Measurements from ENCODE around the gene C11orf71.

Gene C11orf71

DNA sequence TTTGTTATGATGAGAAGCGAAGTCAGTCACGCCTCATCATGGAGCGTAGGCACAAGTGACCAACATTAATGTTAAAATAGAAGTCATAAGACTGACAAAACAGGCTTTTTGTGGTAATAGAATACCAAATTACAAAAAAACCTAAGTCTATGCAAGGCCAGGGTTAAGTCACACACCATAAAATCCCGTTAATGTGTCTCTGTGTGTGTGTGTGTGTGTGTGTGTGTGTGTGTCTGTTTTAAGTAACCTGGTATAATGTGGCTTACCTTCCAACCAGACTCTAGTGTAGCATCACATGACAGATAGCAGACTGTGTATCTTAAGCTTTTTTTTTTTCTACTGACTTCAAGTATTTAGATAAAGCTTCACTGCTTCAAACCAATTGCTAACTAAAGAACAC is 38.0 kb downstream of the C11orf71 start:
- H3K4me3 ChIP-seq (ENCODE audit: control insufficient read depth, low read depth, low read length), result no peak overlapping the region
- no peak for DNase-seq (ENCODE audit: low read depth)
- TF ChIP-seq, protein P1, sequence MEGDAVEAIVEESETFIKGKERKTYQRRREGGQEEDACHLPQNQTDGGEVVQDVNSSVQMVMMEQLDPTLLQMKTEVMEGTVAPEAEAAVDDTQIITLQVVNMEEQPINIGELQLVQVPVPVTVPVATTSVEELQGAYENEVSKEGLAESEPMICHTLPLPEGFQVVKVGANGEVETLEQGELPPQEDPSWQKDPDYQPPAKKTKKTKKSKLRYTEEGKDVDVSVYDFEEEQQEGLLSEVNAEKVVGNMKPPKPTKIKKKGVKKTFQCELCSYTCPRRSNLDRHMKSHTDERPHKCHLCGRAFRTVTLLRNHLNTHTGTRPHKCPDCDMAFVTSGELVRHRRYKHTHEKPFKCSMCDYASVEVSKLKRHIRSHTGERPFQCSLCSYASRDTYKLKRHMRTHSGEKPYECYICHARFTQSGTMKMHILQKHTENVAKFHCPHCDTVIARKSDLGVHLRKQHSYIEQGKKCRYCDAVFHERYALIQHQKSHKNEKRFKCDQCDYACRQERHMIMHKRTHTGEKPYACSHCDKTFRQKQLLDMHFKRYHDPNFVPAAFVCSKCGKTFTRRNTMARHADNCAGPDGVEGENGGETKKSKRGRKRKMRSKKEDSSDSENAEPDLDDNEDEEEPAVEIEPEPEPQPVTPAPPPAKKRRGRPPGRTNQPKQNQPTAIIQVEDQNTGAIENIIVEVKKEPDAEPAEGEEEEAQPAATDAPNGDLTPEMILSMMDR (conservative IDR thresholded peaks at IDR 0.05; ENCODE audit: control insufficient read depth, insufficient read depth, low read depth, low read length), result no peak

DNA sequence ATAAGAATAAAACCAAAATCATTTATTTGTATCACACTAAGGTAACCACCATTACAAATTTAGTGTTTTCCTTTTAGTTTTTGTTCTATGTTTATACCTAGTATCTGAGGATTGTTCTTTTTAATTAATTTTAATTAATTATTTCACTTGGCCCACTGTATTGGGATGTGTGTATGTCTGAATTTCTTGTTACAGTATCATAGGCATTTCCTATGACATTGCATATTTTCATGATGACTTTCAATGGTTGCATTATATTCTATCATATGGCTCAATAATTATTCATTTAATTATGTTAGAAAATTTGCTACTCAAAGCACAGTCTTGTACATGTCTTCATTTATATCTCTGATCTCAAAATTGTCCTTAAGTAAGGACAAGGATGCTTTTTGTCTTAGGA is 41.0 kb downstream of the C11orf71 start:
- TF ChIP-seq, protein P1 (conservative IDR thresholded peaks at IDR 0.05; ENCODE audit: control insufficient read depth, insufficient read depth, low read depth, low read length), result no peak
- no peak for DNase-seq (ENCODE audit: low read depth)
- H3K4me3 ChIP-seq (ENCODE audit: control insufficient read depth, low read depth, low read length), result no peak overlapping the region

DNA sequence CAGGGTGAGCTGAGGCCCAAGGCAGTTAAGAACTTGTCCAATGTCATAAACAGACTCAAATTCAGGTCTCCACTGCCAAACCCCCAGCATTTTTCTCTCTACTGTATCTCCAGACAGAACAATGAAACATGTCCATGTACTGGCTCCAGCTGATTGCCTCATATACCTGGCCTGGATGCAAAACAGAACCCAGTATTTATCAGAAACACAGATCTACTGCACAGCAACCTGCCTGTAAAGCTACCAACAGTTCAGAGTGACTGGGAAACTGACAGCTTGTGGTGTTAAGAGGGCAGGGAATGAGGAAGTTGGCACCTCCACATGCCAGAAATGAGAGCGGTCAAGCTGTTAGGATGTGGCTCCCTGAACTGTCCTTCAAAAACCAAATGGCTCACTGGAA is 41.6 kb downstream of the C11orf71 start:
- TF ChIP-seq, protein P1 (conservative IDR thresholded peaks at IDR 0.05; ENCODE audit: control insufficient read depth, insufficient read depth, low read depth, low read length), result no peak
- DNase-seq (ENCODE audit: low read depth), result no peak
- no peak overlapping the region for H3K4me3 ChIP-seq (ENCODE audit: control insufficient read depth, low read depth, low read length)

DNA sequence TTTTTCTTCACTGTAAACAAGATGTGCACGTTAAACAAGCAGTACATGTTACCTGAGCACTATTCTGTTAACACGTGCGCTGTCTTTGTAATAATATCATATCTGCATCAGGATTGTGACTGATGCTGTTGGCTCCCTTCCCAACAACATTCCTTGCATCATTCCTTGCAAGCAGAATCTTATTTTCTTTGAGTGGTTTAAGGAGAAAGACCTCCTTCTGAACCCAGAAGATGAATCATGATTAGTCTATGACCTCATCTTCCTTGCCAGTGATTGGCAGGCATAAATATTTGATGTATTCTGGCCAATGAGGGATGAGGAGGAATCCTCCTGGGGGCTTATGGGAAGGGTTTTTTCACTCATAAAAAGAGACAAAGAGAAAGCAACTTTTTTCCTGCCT is 46.2 kb downstream of the C11orf71 start:
- DNase-seq (ENCODE audit: low read depth), result peak; percentile 94
- no peak overlapping the region for H3K4me3 ChIP-seq (ENCODE audit: control insufficient read depth, low read depth, low read length)
- TF ChIP-seq, protein P1 (conservative IDR thresholded peaks at IDR 0.05; ENCODE audit: control insufficient read depth, insufficient read depth, low read depth, low read length), result no peak

DNA sequence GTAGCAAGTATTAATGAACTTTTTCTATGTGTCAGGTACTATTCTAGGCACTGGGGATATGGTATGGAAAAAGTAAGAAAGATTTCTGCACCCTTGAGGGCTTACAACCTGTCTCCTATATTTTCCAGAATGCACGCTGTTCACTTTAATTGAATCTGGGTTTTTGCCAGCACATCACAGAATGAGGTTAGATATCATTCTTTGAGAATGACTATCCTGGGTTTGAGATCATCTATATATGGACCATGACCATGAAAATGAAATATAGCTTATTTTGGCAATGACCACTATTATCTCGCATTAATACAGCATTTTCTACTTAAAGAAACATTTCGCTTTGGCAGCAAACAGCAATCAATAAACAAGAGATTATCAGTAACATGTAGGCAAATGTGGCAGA is 46.9 kb downstream of the C11orf71 start:
- peak; percentile 35 for DNase-seq (ENCODE audit: low read depth)
- TF ChIP-seq, protein P1 (conservative IDR thresholded peaks at IDR 0.05; ENCODE audit: control insufficient read depth, insufficient read depth, low read depth, low read length), result no peak
- no peak overlapping the region for H3K4me3 ChIP-seq (ENCODE audit: control insufficient read depth, low read depth, low read length)

DNA sequence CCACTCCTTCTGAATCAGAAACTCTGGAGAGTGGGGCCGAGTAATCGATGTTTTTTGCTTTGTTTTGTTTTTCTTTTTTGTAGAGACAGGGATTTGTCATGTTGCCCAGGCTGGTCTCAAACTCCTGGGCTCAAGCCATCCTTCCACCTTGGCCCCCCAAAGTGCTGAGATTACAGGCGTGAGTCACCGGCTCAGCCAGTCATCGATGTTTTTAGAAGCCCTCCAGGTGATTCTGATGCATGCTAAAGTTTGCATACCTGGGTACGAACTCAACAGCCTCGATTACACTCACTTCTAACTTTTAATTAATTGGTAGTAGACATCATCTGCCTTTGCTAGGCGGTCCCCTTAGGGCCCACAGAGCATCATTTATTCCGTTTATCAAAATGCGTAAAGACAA is 50.3 kb downstream of the C11orf71 start:
- H3K4me3 ChIP-seq (ENCODE audit: control insufficient read depth, low read depth, low read length), result no peak overlapping the region
- TF ChIP-seq, protein P1 (conservative IDR thresholded peaks at IDR 0.05; ENCODE audit: control insufficient read depth, insufficient read depth, low read depth, low read length), result no peak
- no peak for DNase-seq (ENCODE audit: low read depth)

Data from fibroblast of mammary gland (primary cell).